Suppressor macrophage (primary cell): ENCODE data around the gene VPS33A.
"Not testable (repeated sequence)": the region's sequence is repeated elsewhere in the genome, so short reads cannot be mapped to it uniquely, and the experiment has no call there.

Experiments
- DNase-seq, 4 experiments: peaks; one replicate each; pipeline ENCODE4 v3.0.0-alpha.2; 2020 to 2022
- total RNA-seq, 17 experiments: gene quantifications; one replicate each; lab custom pipeline; 2026; ENCODE audit warnings: mixed read lengths in 6 of 17, inconsistent platforms in 3 of 17; lab: John Stamatoyannopoulos, UW

VPS33A gene
- total RNA-seq = 5.4 to 28.0 (median 21.7) reads per million in 17 experiments

DNA sequence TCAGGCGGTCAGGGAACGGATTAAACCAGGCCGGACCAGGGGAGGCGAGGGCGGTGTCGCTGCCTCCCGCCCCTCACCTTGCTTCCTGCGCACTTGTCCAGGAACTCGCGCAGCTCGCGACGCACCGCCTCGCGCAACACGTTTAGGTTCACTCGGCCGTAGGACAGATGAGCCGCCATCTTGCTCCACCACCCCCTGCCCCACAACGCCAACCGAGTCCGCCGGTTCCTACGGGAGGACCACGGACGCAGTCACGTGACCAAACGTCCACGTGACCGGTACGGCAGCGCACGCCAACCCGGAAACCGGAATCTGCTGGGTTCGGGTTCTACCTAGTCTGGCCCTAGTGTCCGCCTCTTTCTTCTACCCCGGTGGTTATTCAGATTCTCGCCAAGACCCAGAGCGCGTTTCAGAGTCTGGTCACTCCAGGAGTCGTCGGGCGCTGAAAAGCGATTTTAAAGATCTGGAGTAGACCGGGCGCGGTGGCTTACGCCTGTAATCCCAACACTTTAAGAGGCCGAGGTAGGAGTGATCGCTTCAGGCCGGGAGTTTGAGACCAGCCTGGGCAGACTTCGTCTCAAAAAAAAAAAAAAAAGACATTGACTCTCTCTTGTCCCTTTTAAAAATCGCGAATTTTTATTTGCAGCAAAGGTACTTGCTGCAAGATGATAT is at the start of gene VPS33A:
VPS33A (minus strand) TSS at position 265 of the 672 bp plus-strand sequence; CDS start at position 179, 86 bp downstream.
- peak; percentile 95 to 98 (median 97) for DNase-seq

DNA sequence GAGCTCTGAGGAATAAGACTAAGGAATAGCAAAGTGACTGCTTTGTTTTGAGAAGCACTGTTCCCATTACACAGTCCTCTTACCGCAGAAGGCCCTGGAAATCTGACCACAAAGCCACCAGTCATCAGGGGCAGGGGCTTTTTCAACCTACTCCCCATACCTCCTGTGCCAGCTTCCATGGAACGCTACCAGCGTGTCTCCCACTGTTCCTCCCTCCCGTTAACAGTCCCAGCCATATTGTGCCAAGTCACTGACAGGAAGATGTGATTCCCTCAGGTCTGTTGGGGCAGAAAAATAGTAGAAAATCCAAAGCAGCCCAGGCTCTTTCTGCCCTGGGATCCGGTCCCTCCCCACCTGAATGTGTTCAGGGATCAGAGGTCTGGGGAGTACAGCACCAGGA is 46.6 kb upstream of the VPS33A start:
- DNase-seq = no peak

DNA sequence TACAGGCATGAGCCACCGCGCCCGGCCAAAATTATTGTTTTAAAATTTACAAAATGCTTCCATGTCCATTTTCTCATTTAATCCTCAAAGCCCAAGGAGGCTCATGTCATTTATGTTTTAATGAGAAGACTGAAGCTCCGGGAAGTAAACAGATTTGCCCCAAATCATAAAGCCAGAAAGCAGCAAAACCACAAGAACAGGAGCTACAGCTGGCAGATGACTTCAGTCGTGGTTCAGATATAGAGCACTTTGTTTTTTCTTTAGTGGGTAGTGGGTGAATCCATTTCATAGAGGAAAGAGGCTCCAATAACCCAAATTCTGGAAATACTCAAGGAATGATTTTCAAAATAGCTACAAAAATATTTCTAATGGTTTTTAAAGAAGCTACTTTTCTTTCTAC is 45.4 kb upstream of the VPS33A start:
- no peak for DNase-seq

DNA sequence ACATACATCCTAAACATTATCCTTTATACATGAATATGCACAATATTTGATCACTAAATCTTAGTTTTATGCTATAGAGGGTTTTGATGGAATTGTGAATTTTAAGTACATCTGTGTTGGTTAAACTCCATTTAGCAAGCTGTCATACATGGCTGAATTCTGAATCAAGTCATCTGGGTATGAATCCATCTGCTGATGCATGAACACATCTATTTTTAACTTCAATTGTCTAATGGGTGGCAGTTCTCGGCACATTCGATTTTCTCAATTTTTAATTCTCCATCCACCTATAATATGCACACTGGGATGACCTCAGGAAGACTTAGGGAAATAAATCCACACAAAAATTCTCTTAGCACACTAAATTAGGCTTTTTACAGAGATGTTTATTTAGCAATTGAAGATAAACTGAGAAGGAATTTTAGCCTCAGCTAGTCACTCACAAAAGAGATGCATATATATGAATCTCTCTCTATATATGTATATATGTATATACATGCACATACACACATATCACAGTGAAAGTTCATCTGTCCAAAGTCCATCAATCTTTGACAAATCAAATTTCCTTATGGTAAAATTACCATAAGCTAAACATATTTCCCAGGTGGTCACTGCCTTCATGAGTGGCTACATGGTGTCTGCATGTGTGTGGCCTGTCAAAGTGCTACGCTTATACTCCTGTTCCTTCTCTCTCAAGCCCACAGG is 44.5 kb upstream of the VPS33A start:
- no peak for DNase-seq

DNA sequence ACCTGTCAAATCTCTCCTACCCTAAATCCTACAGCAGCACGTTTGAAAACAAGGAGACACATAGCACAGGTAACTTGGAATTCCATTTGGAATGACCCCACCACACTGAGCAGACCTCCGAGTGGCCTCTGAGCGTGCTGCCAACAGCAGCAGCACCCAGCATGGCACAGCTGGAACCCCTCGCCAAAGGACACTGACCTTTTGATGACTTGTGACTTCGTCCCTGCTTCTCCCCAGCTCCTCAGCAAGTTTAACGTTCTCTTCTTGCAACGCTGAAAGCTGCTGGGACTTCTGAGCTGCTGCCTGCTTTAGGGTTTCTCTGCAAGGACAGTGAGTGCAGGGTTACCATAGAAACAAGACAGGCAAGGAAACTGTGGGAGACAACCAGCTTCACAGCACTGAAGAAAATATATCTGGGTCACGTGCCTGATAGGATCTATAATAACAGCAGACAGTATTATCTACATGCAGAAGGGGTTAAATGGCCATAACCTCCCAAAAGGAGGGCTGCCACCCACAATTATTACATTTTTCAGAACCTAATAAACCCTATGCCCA is 43.3 kb upstream of the VPS33A start:
- DNase-seq = no peak

DNA sequence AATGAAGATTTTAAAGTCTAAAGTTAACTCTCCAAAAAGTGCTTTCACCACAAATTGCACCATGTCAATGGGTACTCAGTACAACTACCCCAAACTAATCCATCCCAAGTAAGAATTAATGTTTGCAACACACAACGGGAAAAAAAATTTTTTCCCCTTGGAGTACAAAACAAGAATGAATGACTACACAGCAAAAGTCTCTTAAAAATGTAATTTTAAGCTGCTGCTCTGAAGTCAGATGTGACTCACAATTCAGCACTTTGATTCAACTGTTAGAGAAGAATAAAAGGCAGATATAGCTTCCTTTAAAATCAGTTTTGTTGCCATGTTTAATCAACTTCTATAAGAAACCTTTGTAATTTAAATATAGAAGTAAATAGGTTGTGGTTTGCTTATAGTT is 42.5 kb upstream of the VPS33A start:
- no peak for DNase-seq

DNA sequence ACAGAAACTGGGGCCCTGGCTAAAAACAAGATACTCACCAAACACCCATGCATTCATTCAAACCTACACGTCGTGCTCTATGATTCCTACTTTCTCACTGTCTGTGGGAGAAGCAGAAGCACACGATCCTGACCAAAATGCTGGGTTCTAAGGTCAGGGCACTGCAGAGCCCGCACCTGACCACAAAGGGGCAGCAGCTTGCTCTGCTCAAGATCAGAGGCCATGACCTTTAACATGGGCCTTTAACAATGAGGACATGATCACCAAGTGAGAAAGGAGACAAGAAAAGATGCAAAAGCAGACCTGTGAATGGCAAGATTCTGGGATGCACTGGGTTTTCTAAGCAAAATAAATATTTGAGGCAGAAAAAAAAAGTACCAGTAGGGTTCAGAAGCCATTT is 40.1 kb upstream of the VPS33A start:
- no peak for DNase-seq

DNA sequence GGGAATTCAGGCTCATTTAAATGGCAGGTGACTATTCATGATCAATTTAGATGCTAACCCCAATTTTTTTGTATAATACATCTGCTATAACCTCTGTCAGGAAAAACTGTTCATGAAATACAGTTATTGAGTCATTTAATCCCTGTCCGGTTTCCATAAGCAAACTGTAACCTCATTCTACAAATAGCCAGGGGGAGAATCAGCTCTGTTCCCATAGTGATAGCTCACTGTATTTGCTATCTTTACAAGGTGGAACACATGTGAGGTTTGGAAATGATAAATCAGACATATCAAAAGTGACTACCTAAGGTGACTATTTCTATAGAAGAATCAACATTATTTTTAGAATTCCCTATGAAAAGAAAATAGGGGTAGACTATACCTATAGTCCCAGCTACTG is 38.6 kb upstream of the VPS33A start:
- no peak for DNase-seq

DNA sequence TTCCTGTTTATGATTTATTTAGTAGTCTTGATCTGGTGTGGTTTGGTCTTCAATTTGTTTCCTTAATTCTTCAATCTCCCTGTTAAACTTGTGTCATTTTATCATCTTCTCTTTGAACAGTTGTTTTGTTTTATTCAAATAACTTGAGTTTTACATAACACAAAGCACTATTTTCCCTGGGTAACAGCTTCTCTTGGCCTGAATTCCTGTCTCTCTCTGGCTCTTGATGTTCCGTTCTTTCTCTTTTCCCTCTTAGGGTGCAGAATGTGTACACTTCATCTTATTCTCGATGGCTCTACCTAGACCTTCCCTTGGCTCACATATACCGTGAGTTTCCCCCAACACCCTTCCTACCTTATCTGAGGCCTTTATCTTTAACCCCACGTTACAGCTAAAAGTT is 36.8 kb upstream of the VPS33A start:
- DNase-seq = no peak

DNA sequence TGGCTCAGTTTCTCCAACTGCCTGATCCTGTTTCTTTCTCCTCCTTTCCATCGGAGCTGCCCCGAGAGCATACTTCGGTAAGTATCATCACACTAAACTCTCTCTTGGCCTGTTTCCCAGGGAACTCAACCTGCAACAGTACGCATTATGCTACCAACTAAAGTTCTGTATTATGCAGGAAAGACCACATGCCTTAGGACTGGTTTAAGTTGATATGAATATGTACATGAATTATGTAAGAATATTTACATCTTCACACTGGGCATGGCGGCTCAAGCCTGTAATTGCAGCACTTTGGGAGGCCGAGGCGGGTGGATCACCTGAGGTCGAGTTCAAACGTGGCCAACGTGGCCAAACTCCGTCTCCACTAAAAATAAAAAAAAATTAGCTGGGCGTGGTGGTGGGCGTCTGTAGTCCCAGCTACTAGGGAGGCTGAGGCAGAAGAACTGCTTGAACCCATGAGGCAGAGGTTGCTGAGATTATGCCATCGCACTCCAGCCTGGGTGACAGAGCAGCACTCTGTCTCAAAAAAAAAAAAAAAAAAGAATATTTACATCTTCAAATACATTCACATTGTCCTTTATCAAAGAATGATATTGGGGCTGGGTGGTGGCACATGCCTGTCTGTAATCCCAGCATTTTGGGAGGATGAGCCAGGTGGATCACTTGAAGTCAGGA is 31.9 kb upstream of the VPS33A start:
- DNase-seq = no peak

DNA sequence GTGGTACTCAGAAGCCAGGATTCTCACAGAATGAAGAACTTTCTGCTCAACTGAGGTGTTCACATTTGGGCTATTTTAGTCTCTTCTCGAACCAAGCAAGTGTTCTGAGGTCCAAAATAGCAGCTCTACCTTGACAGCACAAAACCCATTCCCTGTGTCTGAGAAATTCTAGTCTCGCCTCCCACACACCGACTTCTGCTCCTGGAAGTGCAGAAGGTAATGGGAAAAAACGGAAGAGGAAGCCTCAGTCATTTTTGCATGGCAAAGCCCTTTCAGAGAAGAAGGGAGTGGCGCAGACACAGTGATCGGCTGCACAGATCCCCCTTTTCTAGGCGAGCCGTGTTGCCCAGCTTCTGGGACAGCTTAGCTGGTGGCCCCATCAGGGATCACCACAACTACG is 31.2 kb upstream of the VPS33A start:
- no peak for DNase-seq

DNA sequence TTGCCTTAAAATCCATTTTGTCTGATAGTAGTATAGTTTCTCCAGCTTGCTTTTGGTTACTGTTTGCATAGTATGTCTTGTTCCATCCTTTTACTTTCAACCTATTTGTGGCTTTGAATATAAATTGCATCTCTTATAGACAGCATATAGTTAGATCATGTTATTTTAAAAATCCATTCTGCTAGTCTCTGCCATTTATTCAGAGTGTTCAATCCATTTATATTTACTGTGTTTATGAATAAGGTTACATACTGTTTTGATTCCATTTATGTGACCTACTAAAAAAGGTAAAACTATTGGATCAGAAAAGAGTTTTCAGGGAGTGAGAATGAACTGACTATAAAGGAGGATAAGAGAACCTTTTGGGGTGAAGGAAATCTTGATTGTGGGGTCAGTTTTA is 29.6 kb upstream of the VPS33A start:
- DNase-seq = no peak

DNA sequence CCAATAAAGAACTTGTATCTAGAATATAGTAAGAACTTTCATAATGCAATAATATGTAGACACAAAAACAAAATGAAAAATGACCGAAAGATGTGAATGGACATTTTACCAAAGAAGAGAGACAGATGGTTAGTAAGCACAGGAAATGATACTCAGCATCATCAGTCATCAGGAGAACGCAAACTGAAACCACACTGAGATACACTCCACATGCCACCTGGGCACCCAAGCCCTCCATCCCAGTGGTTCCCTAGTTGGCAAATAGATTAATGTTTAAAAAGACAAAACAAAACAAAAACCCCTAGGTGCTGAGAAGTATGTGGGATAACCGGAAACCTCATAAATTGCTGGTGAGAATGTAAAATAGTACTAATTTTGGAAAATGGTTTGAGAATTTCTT is 26.8 kb upstream of the VPS33A start:
- DNase-seq = no peak

DNA sequence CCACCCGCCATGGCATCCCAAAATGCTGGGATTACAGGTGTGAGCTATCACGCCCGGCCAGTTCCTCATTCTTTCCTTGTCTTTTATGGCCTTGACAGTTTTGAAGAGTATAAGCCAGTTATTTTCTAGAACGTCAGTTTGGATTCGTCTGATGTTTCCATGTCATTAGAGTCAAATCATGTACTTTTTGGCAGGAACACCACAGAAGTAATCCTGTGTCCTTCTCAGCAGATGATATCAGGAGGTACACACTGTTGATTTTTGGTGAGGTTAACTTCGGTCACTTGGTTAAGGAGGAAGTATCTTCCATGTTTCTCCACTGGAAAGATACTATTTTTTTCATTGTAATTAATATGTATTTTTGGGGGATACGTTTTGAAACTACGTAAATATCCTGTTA is 25.1 kb upstream of the VPS33A start:
- no peak for DNase-seq

DNA sequence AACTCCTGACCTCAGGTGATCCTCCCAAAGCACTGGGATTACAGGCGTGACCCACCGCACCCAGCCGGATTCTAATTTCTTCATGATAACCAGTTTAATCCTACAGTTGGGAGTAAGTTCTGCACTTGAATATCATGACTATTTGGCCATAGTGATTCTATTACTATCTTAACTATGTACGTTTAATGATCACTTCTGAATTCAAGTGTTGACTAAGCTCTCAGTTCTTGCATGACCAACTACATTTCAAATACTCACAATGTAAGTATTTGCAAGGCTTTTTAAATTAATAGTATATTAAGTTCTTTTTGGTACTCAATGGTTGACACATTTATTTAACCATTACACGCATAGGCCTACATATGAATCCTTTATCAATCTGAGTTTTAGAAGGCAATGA is 17.4 kb upstream of the VPS33A start:
- DNase-seq = no peak

DNA sequence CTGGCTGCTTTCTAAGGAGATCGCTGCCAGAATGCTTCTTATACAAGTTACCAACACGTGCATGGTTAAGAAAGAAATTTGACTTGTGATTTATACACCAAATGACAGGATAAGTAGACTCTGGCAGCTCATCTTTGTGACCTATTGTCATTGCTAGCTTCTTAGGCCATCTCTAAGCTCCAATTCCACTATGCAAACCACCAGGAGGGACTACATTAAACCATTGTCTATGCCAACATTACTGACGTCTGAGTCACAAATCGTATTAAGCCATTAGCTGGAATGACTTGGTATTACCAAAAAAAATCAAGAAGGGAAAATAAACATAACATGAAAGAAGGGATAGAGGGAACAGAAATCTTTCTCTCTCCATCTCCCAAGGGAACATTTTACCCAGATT is 15.8 kb upstream of the VPS33A start:
- no peak for DNase-seq

DNA sequence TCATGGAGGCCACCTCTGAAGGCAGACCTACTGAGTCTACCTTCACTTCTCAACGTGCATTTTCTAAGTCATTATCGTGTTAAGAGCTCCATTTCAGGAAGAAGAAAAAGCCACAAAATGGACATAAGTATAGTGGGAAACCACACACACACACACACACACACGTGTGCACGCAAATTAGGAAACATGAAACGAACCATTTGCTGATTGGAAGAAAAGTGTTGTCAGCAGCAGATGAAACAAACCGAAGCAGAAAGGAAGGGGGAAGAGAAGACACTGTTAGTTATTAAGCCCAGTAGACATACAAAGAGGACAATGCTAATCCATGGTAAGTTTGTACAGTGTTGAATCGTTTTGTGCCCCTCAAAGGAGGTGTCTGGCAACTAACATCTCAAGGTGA is 9.9 kb upstream of the VPS33A start:
- peak in 3 of 4 experiments; percentile 9 to 18 (median 18) for DNase-seq

DNA sequence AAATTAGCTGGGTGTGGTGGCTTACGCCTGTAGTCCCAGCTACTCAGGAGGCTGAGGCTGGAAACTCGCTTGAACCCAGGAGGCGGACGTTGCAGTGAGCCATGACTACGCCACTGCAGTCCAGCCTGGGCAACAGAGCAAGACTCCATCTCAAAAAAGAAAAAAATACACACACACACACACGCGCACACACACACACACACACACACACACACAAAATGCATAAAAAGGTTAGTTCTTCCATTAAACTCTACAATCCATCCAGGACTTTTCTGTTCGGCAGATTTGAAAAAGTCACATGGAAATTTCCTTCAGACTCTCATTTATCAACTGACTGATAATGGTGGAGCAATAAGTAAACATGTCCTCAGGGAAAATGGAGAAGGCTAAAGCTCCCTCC is 9.2 kb upstream of the VPS33A start:
- DNase-seq = no peak

DNA sequence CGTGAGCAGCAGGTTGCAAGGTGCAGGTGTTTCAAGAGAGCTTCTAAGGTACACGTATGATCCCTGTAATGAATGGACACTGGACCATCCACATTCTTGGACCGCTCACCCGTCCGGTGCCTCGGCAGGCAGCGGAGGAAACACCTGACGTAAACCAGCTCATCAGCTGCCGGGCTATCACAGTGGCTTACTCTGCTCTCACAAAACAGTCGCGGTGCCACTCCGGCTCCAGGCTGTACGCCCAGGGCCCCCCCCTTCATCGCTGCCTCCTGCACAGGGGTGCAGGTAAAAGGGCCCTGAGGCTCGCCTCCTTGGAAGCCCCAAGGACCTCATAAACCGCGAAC is 436 bp downstream of the VPS33A start:
- DNase-seq = peak in 1 of 4 experiments; percentile 37

DNA sequence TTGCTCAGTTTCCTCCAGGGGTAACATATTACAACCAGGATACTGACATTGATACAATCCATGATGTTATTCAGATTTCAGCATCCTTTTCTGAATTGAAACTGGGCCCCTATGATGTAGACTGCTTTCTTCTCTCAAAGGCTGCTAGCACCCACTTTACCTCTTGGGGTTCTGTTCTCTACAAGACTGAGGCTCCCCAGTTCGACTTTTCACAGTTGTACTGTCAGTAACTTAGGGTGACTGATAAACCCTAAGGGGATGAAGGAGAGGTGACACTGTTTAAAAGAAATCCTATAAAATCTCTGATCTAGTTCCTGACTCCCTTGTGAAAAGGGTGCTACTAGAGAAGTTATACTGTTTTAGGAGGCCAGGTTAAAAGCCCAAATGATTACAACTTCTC is 818 bp downstream of the VPS33A start:
- DNase-seq = peak; percentile 1 to 15 (median 7)

DNA sequence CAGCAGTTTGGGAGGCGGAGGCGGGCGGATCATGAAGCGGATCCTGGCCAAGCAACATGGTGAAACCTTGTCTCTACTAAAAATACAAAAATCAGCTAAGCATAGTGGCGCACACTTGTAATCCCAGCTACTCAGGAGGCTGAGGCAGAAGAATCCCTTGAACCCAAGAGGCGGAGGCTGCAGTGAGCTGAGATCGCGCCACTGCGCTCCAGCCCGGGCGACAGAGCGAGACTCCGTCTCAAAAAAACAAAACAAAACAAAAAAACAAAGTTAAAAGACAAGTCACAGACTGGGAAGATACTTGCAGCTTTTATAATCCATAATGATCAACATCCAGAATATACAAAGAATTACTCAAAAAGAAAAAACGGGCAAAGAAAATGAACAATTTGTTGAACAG is 5.6 kb downstream of the VPS33A start:
- not testable (repeated sequence) for DNase-seq

DNA sequence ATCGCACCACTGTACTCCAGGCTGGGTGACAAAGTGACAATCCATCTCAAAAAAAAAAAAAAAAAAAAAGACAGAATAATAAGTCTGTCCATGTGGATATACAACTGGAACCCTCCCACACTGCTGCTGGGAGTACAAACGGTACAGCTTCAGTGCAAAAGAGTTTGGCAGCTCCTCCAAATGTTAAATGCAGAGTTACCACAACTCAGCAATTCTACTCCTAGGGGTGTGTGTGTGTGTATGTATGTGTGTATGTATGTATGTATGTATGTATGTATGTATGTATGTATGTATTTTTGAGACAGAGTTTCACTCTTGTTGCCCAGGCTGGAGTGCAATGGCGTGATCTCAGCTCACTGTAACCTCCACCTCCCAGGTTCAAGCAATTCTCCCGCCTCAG is 7.4 kb downstream of the VPS33A start:
- not testable (repeated sequence) for DNase-seq

DNA sequence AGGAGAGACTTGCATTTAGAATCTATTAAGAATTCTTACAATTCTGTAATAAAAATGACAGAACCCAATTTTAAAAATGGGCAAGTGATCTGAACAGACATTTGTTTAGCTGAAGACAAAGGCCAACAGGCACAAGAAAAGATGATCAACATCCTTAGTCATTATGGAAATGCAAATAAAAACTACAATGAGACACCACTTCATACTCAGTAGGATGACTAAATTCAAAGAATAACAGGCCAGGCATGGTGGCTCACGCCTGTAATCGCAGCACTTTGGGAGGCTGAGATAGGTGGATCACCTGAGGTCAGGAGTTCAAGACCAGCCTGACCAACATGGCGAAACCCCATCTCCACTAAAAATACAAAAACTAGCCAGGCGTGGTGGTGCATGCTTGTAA is 7.8 kb downstream of the VPS33A start:
- DNase-seq = not testable (repeated sequence)

DNA sequence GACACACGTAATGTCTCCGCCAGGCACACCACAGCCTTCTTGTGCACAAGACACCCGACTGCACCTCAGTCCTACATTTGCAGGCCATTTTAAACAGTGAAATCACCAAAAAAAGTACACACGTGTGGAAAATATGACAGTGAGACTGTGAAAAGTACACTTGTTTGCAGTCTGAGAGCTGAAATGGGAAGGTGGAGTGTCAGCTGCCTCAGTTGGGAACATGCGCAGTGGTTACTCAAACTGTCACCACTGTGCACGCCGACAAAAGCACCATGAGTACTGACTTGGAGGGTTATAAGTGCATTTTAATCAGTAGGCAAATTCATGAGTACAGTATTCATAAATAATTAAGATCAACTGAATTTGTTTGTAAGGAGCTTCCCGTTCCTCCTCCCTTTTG is 15.8 kb downstream of the VPS33A start:
- no peak for DNase-seq
